GM21723 (cell line): Measurements from ENCODE around the gene FBXO33.
"Not testable (repeated sequence)": the region's sequence is repeated elsewhere in the genome, so short reads cannot be mapped to it uniquely, and the experiment has no call there.

Experiments
- ATAC-seq: cut with Tn5 transposase; IDR thresholded peaks from one replicate; pipeline ENCODE4 v1.9.1; 2021; ENCODE audit warnings: mild to moderate bottlenecking, moderate library complexity; ENCODE audit not compliant: unreplicated experiment

Gene FBXO33

GRCh38 chr14:39374851-39375250 lies 57.4 kb downstream of the FBXO33 start:
- no peak for ATAC-seq

GRCh38 chr14:39372656-39373055 lies 59.6 kb downstream of the FBXO33 start:
- no peak for ATAC-seq

GRCh38 chr14:39370415-39370814 lies 61.8 kb downstream of the FBXO33 start:
- no peak for ATAC-seq

- no peak for ATAC-seq
Measured at GRCh38 chr14:39369029-39369428, 63.2 kb downstream of the FBXO33 start.

- ATAC-seq: no peak
Measured at GRCh38 chr14:39368261-39368959, 63.8 kb downstream of the FBXO33 start.

GRCh38 chr14:39367387-39367751 lies 64.9 kb downstream of the FBXO33 start:
- no peak for ATAC-seq

GRCh38 chr14:39366460-39367386 lies 65.5 kb downstream of the FBXO33 start:
- no peak for ATAC-seq

- no peak for ATAC-seq
Measured at GRCh38 chr14:39365354-39365753, 66.9 kb downstream of the FBXO33 start.

GRCh38 chr14:39364509-39364908 lies 67.7 kb downstream of the FBXO33 start:
- no peak for ATAC-seq

GRCh38 chr14:39361556-39361955 lies 70.7 kb downstream of the FBXO33 start:
- ATAC-seq: not testable (repeated sequence)

GRCh38 chr14:39360316-39360715 lies 71.9 kb downstream of the FBXO33 start:
- no peak for ATAC-seq

GRCh38 chr14:39359069-39359468 lies 73.2 kb downstream of the FBXO33 start:
- not testable (repeated sequence) for ATAC-seq

- ATAC-seq: no peak
Measured at GRCh38 chr14:39351708-39352107, 80.5 kb downstream of the FBXO33 start.

GRCh38 chr14:39350866-39351265 lies 81.4 kb downstream of the FBXO33 start:
- ATAC-seq: no peak
